HepG2 (cell line): Measurements from ENCODE around the gene NKX2-3.

ENCODE experiments used
- BRCA1 ChIP-seq: sonication (generic); formaldehyde crosslinking; IDR thresholded peaks from 2 replicates; pipeline ENCODE4 v1.4.0; 2020; ENCODE audit warnings: missing genetic modification reagents
- CEBPB ChIP-seq: IDR thresholded peaks from 2 replicates; pipeline ENCODE4 v1.6.1; 2011; ENCODE audit warnings: low read depth, low read length, improper control_type of control experiment, borderline replicate concordance
- POLR2AphosphoS5 ChIP-seq: IDR thresholded peaks from 2 replicates; pipeline ENCODE4 v1.6.1; 2012; ENCODE audit warnings: low read depth, low read length
- SALL2 ChIP-seq: sonication (generic); formaldehyde crosslinking; IDR thresholded peaks from 2 replicates; pipeline ENCODE4 v1.8.1; 2023; ENCODE audit warnings: mild to moderate bottlenecking, missing genetic modification reagents, inconsistent platforms
- SMAD1 ChIP-seq: sonication (generic); formaldehyde crosslinking; IDR thresholded peaks from 2 replicates; pipeline ENCODE4 v1.4.0; 2020; ENCODE audit warnings: missing genetic modification reagents, low read depth, mild to moderate bottlenecking, borderline replicate concordance
- ZNF431 ChIP-seq: sonication (generic); formaldehyde crosslinking; IDR thresholded peaks from 2 replicates; pipeline ENCODE4 v1.9.0; 2022; ENCODE audit warnings: missing genetic modification reagents, low read depth, mild to moderate bottlenecking, borderline replicate concordance

- TF ChIP-seq SMAD1 (CRISPR knock-in tag), result no peak
- TF ChIP-seq CEBPB, result no peak
- no peak for TF ChIP-seq ZNF431 (CRISPR knock-in tag)
- TF ChIP-seq POLR2AphosphoS5, result no peak
- TF ChIP-seq SALL2 (CRISPR knock-in tag), result no peak
- TF ChIP-seq BRCA1 (CRISPR knock-in tag), result no peak
Observed at GRCh38 chr10:99529591-99530107, 3.1 kb upstream of the NKX2-3 start.
